Thoracic aorta (tissue), 2 donors: ENCODE measurements around the gene PHTF1. TPM values are rescaled to one million over a fixed set of nuclear protein-coding genes. Genes with fewer than 3 reads are reported as not detected.

ENCODE experiments used
- ATAC-seq: fragments of 150-250 bp; one replicate; pipeline ENCODE4 v1.8.0; 2017; ENCODE audit warnings: low read depth; ENCODE audit not compliant: insufficient number of reproducible peaks, low FRiP score
- DNase-seq: peaks from one replicate; pipeline ENCODE4 v3.0.0-alpha.2; 2020; ENCODE audit warnings: low spot score
- H3K27ac ChIP-seq, 2 donors: fragments of 200-600 bp; sonication (generic); 1 replicate in 1 of 2; 2 replicates in 1 of 2; pipeline ENCODE4 v1.5.1; 2016; ENCODE audit warnings: mild to moderate bottlenecking in 2 of 2, moderate library complexity in 2 of 2
- H3K27me3 ChIP-seq: fragments of 200-600 bp; sonication (generic); replicated peaks from 2 replicates; pipeline ENCODE4 v1.6.0; 2016; ENCODE audit warnings: mild to moderate bottlenecking; ENCODE audit not compliant: insufficient read depth
- H3K36me3 ChIP-seq: fragments of 200-600 bp; sonication (generic); one replicate; pipeline ENCODE4 v1.5.1; 2016
- H3K4me1 ChIP-seq, 2 donors: fragments of 200-600 bp; sonication (generic); 1 replicate in 1 of 2; 2 replicates in 1 of 2; pipeline versions ENCODE4 v1.5.1 to v1.6.0; 2016; ENCODE audit warnings: low read depth in 2 of 2, mild to moderate bottlenecking in 1 of 2; ENCODE audit not compliant: control insufficient read depth in 1 of 2
- H3K4me3 ChIP-seq: fragments of 200-600 bp; sonication (generic); 2 replicates; pipeline ENCODE4 v1.5.1; 2016; ENCODE audit warnings: mild to moderate bottlenecking
- H3K9me3 ChIP-seq: fragments of 200-600 bp; sonication (generic); 2 replicates; pipeline ENCODE4 v1.5.1; 2016
- total RNA-seq, 2 donors: library from RNA; depleted of rRNA; stranded (reverse); fragments of >200 nt; gene quantifications; one replicate each; pipeline versions ENCODE4 v1.1.0 to v1.2.3, GENCODE V29; 2016
- TF ChIP-seq, protein P1 (sequence below): fragments of 200-600 bp; sonication (generic); IDR thresholded peaks from one replicate; pipeline ENCODE4 v1.5.1; 2019; ENCODE audit warnings: antibody characterized with exemption

Gene PHTF1
- total RNA-seq, 2 donors from 2014 or later = 21.2 to 21.3 TPM

DNA sequence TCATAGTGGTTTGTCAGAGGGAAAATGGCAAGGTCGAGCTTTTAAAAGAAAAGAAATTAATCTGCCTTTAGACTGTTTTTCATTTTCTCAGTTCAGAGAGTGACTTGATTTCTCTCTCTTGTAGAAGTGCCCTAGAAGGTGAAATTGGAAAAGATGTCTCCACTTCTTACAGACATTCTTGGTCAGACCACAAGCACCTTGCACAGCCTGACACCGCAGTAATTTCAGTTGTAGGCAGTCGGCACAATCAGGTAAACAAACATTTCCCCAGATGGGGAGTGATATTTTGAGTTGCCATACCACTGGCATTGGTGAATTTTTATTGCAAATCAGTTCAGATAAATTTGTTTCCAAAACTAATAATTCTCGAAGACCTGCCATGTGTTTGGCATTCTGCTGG is 86.8 kb downstream of the PHTF1 start:
- DNase-seq = no peak
- Histone ChIP-seq H3K36me3 (peaks cover 2% of the 10 kb centered on the region), H3K27ac (no peak overlapping the region), H3K9me3 (no peaks in the 10 kb centered on the region), H3K4me3 (no peak overlapping the region), H3K4me1 (no peaks in the 10 kb centered on the region), H3K27me3 (no peaks in the 10 kb centered on the region)
- no peak for ATAC-seq
- TF ChIP-seq, protein P1, sequence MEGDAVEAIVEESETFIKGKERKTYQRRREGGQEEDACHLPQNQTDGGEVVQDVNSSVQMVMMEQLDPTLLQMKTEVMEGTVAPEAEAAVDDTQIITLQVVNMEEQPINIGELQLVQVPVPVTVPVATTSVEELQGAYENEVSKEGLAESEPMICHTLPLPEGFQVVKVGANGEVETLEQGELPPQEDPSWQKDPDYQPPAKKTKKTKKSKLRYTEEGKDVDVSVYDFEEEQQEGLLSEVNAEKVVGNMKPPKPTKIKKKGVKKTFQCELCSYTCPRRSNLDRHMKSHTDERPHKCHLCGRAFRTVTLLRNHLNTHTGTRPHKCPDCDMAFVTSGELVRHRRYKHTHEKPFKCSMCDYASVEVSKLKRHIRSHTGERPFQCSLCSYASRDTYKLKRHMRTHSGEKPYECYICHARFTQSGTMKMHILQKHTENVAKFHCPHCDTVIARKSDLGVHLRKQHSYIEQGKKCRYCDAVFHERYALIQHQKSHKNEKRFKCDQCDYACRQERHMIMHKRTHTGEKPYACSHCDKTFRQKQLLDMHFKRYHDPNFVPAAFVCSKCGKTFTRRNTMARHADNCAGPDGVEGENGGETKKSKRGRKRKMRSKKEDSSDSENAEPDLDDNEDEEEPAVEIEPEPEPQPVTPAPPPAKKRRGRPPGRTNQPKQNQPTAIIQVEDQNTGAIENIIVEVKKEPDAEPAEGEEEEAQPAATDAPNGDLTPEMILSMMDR = no peak

GRCh38 chr1:113670650-113671049 is 88.6 kb downstream of the PHTF1 start:
- TF ChIP-seq, protein P1 = no peak
- no peak for DNase-seq
- peaks cover 2% of the 10 kb centered on the region for H3K36me3 ChIP-seq
- ATAC-seq = no peak
- H3K4me3 ChIP-seq = no peak overlapping the region
- H3K4me1 ChIP-seq = no peaks in the 10 kb centered on the region
- no peak overlapping the region for H3K27ac ChIP-seq
- no peaks in the 10 kb centered on the region for H3K9me3 ChIP-seq
- no peaks in the 10 kb centered on the region for H3K27me3 ChIP-seq

DNA sequence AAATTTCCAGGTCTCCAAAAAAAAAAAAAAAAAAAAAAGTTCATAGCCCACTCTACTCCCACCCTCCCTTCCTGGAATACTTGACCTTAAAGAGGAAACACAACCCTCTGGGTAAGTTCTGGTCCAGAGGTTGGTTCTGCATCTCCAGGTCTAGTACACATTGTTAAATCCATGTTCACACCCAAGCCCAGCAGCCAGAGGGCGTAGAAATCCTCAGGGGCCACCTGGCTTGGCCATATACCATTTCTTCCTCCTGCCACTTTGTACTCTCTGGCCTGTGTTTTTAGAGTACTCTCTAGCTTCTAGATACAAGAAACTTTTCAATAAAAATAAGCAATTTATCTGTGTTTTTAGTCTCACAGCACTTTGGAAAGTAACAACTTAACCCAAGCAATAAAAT is 89.3 kb downstream of the PHTF1 start:
- TF ChIP-seq, protein P1 = no peak
- Histone ChIP-seq H3K36me3 (peaks cover 2% of the 10 kb centered on the region), H3K4me3 (no peak overlapping the region), H3K27me3 (no peaks in the 10 kb centered on the region), H3K9me3 (no peaks in the 10 kb centered on the region), H3K27ac (no peak overlapping the region), H3K4me1 (no peaks in the 10 kb centered on the region)
- DNase-seq (no peak), ATAC-seq (no peak)

DNA sequence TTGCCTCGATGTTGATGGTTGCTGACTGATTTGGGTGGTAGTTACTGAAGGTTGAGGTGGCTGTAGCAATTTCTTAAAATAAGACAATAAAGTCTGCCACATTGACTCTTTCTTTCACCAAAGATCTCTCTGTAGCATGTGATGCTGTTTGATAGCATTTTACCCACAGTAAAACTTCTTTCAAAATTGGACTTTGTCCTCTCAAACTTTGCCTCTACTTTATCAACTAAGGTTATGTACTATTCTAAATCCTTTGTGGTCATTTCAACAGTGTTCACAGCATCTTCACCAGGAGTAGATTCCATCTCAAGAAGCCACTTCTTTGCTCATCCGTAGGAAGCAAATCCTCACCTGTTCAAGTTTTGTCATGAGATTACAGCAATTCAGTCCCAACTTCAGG is 93.2 kb downstream of the PHTF1 start:
- Histone ChIP-seq H3K4me3 (no peak overlapping the region), H3K9me3 (no peaks in the 10 kb centered on the region), H3K27me3 (no peaks in the 10 kb centered on the region), H3K4me1 (no peaks in the 10 kb centered on the region), H3K27ac (no peak overlapping the region), H3K36me3 (peaks cover 2% of the 10 kb centered on the region)
- no peak for ATAC-seq
- TF ChIP-seq, protein P1 = no peak
- no peak for DNase-seq

- H3K36me3 ChIP-seq = peaks cover 2% of the 10 kb centered on the region
- TF ChIP-seq, protein P1 = no peak
- H3K27me3 ChIP-seq = no peaks in the 10 kb centered on the region
- ATAC-seq (no peak), DNase-seq (no peak)
- no peak overlapping the region for H3K4me3 ChIP-seq
- H3K4me1 ChIP-seq = no peaks in the 10 kb centered on the region
- no peaks in the 10 kb centered on the region for H3K9me3 ChIP-seq
- no peak overlapping the region for H3K27ac ChIP-seq
Measured at GRCh38 chr1:113665071-113665470, 94.2 kb downstream of the PHTF1 start.
